HG03066 (cell line): ENCODE results near the gene HSD17B13.
"Not testable (repeated sequence)": the region's sequence is repeated elsewhere in the genome, so short reads cannot be mapped to it uniquely, and the experiment has no call there.

Source experiments
- ATAC-seq: cut with Tn5 transposase; IDR thresholded peaks from one replicate; pipeline ENCODE4 v1.9.1; 2021; ENCODE audit warnings: low read depth; ENCODE audit not compliant: unreplicated experiment

Gene HSD17B13

GRCh38 chr4:87317527-87317926 lies 5.2 kb downstream of the HSD17B13 start:
- ATAC-seq = no peak

- ATAC-seq = no peak
These were observed 5.7 kb downstream of the HSD17B13 start for GRCh38 chr4:87316961-87317360.

- not testable (repeated sequence) for ATAC-seq
These were observed 7.7 kb downstream of the HSD17B13 start for GRCh38 chr4:87315000-87315399.

- no peak for ATAC-seq
These were observed 8.9 kb downstream of the HSD17B13 start for GRCh38 chr4:87313756-87314155.

GRCh38 chr4:87311684-87312083 lies 11.0 kb downstream of the HSD17B13 start:
- ATAC-seq = no peak

- ATAC-seq = no peak
These were observed 11.9 kb downstream of the HSD17B13 start for GRCh38 chr4:87310691-87311335.

GRCh38 chr4:87309625-87310024 lies 13.1 kb downstream of the HSD17B13 start:
- ATAC-seq = no peak

- no peak for ATAC-seq
These were observed 16.6 kb downstream of the HSD17B13 start for GRCh38 chr4:87306056-87306455.

GRCh38 chr4:87305562-87305961 lies 17.1 kb downstream of the HSD17B13 start:
- ATAC-seq = no peak

- no peak for ATAC-seq
These were observed 17.8 kb downstream of the HSD17B13 start for GRCh38 chr4:87304745-87305432.

- ATAC-seq = no peak
These were observed 22.8 kb downstream of the HSD17B13 start for GRCh38 chr4:87299898-87300297.

- ATAC-seq = no peak
These were observed 24.3 kb downstream of the HSD17B13 start for GRCh38 chr4:87298362-87298761.

- ATAC-seq = not testable (repeated sequence)
These were observed 27.8 kb downstream of the HSD17B13 start for GRCh38 chr4:87294911-87295310.

GRCh38 chr4:87293889-87294288 lies 28.8 kb downstream of the HSD17B13 start:
- not testable (repeated sequence) for ATAC-seq

GRCh38 chr4:87286970-87287369 lies 35.7 kb downstream of the HSD17B13 start:
- no peak for ATAC-seq

GRCh38 chr4:87284268-87284667 lies 38.4 kb downstream of the HSD17B13 start:
- ATAC-seq = not testable (repeated sequence)

GRCh38 chr4:87283151-87283550 lies 39.5 kb downstream of the HSD17B13 start:
- ATAC-seq = no peak

GRCh38 chr4:87281603-87282002 lies 41.1 kb downstream of the HSD17B13 start:
- ATAC-seq = no peak

- ATAC-seq = no peak
These were observed 44.3 kb downstream of the HSD17B13 start for GRCh38 chr4:87278335-87278794.

- ATAC-seq = no peak
These were observed 47.4 kb downstream of the HSD17B13 start for GRCh38 chr4:87275311-87275710.

- no peak for ATAC-seq
These were observed 47.9 kb downstream of the HSD17B13 start for GRCh38 chr4:87274803-87275202.

GRCh38 chr4:87274327-87274726 lies 48.4 kb downstream of the HSD17B13 start:
- ATAC-seq = no peak
